Liver (tissue), 9 donors: ENCODE measurements around the gene MPST. TPM values are rescaled to one million over a fixed set of nuclear protein-coding genes. Genes with fewer than 3 reads are reported as not detected.

Source experiments
- DNase-seq: peaks from one replicate; pipeline ENCODE4 v3.0.0-alpha.2; 2017; ENCODE audit warnings: low spot score
- H3K27ac ChIP-seq, 2 donors: one replicate each; pipeline ENCODE4 v1.7.0; 2013; ENCODE audit warnings: inconsistent platforms in 2 of 2, low read length in 2 of 2, control low read depth in 1 of 2, low read depth in 1 of 2, mild to moderate bottlenecking in 1 of 2
- H3K27me3 ChIP-seq, 4 donors: one replicate each; pipeline versions ENCODE4 v1.6.1 to v1.7.0; 2013; ENCODE audit warnings: low read length in 3 of 4, inconsistent platforms in 1 of 4, mild to moderate bottlenecking in 1 of 4, moderate library complexity in 1 of 4; ENCODE audit not compliant: control insufficient read depth in 4 of 4, insufficient read depth in 4 of 4
- H3K36me3 ChIP-seq, 4 donors: one replicate each; pipeline versions ENCODE4 v1.6.1 to v1.7.0; 2013; ENCODE audit warnings: low read length in 3 of 4, mild to moderate bottlenecking in 3 of 4, low read depth in 1 of 4, moderate library complexity in 1 of 4; ENCODE audit not compliant: control insufficient read depth in 4 of 4, insufficient read depth in 3 of 4
- H3K4me1 ChIP-seq, 4 donors: one replicate each; pipeline versions ENCODE4 v1.6.1 to v1.7.0; 2013; ENCODE audit warnings: low read length in 3 of 4, mild to moderate bottlenecking in 3 of 4, moderate library complexity in 1 of 4; ENCODE audit not compliant: control insufficient read depth in 4 of 4, insufficient read depth in 4 of 4
- H3K4me3 ChIP-seq, 3 donors: one replicate each; pipeline versions ENCODE4 v1.6.1 to v1.7.0; 2013; ENCODE audit warnings: low read length in 3 of 3, control low read depth in 1 of 3, low read depth in 1 of 3, mild to moderate bottlenecking in 1 of 3
- H3K9ac ChIP-seq, 2 donors: one replicate each; pipeline ENCODE4 v1.7.0; 2013; ENCODE audit warnings: low read length in 2 of 2, mild to moderate bottlenecking in 2 of 2, moderate library complexity in 2 of 2, control low read depth in 1 of 2, low read depth in 1 of 2
- H3K9me3 ChIP-seq, 4 donors: one replicate each; pipeline versions ENCODE4 v1.6.1 to v1.7.0; 2013; ENCODE audit warnings: low read length in 3 of 4; ENCODE audit not compliant: control insufficient read depth in 4 of 4
- EGR1 ChIP-seq, 2 donors: IDR thresholded peaks; 2 replicates each; pipeline ENCODE4 v1.6.1; 2016 to 2018; ENCODE audit warnings: antibody characterized with exemption in 2 of 2, low read depth in 2 of 2
- FOXA1 ChIP-seq: IDR thresholded peaks from 2 replicates; pipeline ENCODE4 v1.6.1; 2016; ENCODE audit warnings: antibody characterized with exemption
- FOXA2 ChIP-seq: IDR thresholded peaks from 2 replicates; pipeline ENCODE4 v1.6.1; 2016; ENCODE audit warnings: antibody characterized with exemption
- GABPA ChIP-seq, 2 donors: IDR thresholded peaks in 1 of 2; conservative IDR thresholded peaks in 1 of 2; 2 replicates each; pipeline ENCODE4 v1.6.1; 2016; ENCODE audit warnings: antibody characterized with exemption in 2 of 2, mild to moderate bottlenecking in 1 of 2, moderate library complexity in 1 of 2
- HNF4A ChIP-seq, 2 donors: conservative IDR thresholded peaks; 2 replicates each; pipeline ENCODE4 v1.6.1; 2016; ENCODE audit warnings: antibody characterized with exemption in 2 of 2, mild to moderate bottlenecking in 2 of 2
- HNF4G ChIP-seq: IDR thresholded peaks from 2 replicates; pipeline ENCODE4 v1.6.1; 2016; ENCODE audit warnings: antibody characterized with exemption
- JUND ChIP-seq, 2 donors: IDR thresholded peaks; 2 replicates each; pipeline ENCODE4 v1.6.1; 2016; ENCODE audit warnings: antibody characterized with exemption in 2 of 2
- NR2F2 ChIP-seq: IDR thresholded peaks from 2 replicates; pipeline ENCODE4 v1.6.1; 2016; ENCODE audit warnings: antibody characterized with exemption
- RAD21 ChIP-seq, 2 donors: IDR thresholded peaks; 2 replicates each; pipeline ENCODE4 v1.6.1; 2016; ENCODE audit warnings: antibody characterized with exemption in 2 of 2, mild to moderate bottlenecking in 2 of 2
- RXRA ChIP-seq, 2 donors: IDR thresholded peaks; 2 replicates each; pipeline ENCODE4 v1.6.1; 2017 to 2018; ENCODE audit warnings: antibody characterized with exemption in 2 of 2, mild to moderate bottlenecking in 1 of 2
- SP1 ChIP-seq: IDR thresholded peaks from 2 replicates; pipeline ENCODE4 v1.6.1; 2018; ENCODE audit warnings: antibody characterized with exemption, mild to moderate bottlenecking
- TAF1 ChIP-seq: conservative IDR thresholded peaks from 2 replicates; pipeline ENCODE4 v1.6.1; 2016; ENCODE audit warnings: antibody characterized with exemption, mild to moderate bottlenecking
- YY1 ChIP-seq: IDR thresholded peaks from 2 replicates; pipeline ENCODE4 v1.6.1; 2016; ENCODE audit warnings: antibody characterized with exemption, mild to moderate bottlenecking
- ZBTB33 ChIP-seq: IDR thresholded peaks from 2 replicates; pipeline ENCODE4 v1.6.1; 2016; ENCODE audit warnings: antibody characterized with exemption
- WGBS: extraction: QIAGEN DNeasy Blood & Tissue Kit; methylation state at CpG from one replicate; pipeline ENCODE4 v1.1.7; 2013; 5-methylcytosine and 5-hydroxymethylcytosine counted together
- polyA plus RNA-seq, 2 donors: library from polyadenylated mRNA; stranded (reverse) in 1 of 2; unstranded in 1 of 2; fragments of 200-250 nt in 1 of 2; fragments of >200 nt in 1 of 2; fragmentation: Nextera tagmentation in 1 of 2; extraction: Ambion mirVana in 1 of 2; gene quantifications; one replicate each; pipeline versions ENCODE4 v1.2.1 to v1.2.3, GENCODE V29; 2013 to 2015
- total RNA-seq, 2 donors: library from RNA; depleted of rRNA; stranded (reverse); fragments of >200 nt; gene quantifications; one replicate each; pipeline ENCODE4 v1.2.3, GENCODE V29; 2014
- TF ChIP-seq, protein P1 (sequence below): fragments of 150-350 bp; IDR thresholded peaks from 2 replicates; pipeline ENCODE4 v1.5.1; 2017; ENCODE audit warnings: improper control_type of control experiment, low read depth, low read length; ENCODE audit not compliant: missing input control
- TF ChIP-seq, protein P2 (sequence below): IDR thresholded peaks from 2 replicates; pipeline ENCODE4 v1.6.1; 2016; ENCODE audit warnings: antibody characterized with exemption, mild to moderate bottlenecking
- TF ChIP-seq, protein P3 (sequence below): IDR thresholded peaks from 2 replicates; pipeline ENCODE4 v1.6.1; 2016; ENCODE audit warnings: antibody characterized with exemption
- TF ChIP-seq, protein P4 (sequence below): IDR thresholded peaks from 2 replicates; pipeline ENCODE4 v1.6.1; 2016; ENCODE audit warnings: antibody characterized with exemption
- donor health status: healthy.
- donor health status: healthy.
- donor health status: healthy.
- donor health status: healthy.
- donor health status: healthy.

The MPST gene
- total and polyA plus RNA-seq, 4 donors, result 124 to 277 (median 199) TPM

GRCh38 chr22:37048133-37048532, 28.6 kb downstream of the MPST start:
- Histone ChIP-seq H3K27me3 (no peaks in the 10 kb centered on the region), H3K9ac (no peak overlapping the region), H3K4me3 (no peak overlapping the region), H3K27ac (no peak overlapping the region), H3K4me1 (peaks cover 8 to 27% (median 17%) of the 10 kb centered on the region in 4 donors), H3K9me3 (no peaks in the 10 kb centered on the region), H3K36me3 (no peaks in the 10 kb centered on the region)
- WGBS, result 90% methylated on average over 6 of the region's 6 CpGs
- TF ChIP-seq RAD21 (IDR thresholded peaks at IDR 0.05), result no peak
- TF ChIP-seq HNF4A (conservative IDR thresholded peaks at IDR 0.05), result no peak
- TF ChIP-seq RXRA (IDR thresholded peaks at IDR 0.05), result no peak
- no peak for TF ChIP-seq TAF1
- no peak for TF ChIP-seq NR2F2
- TF ChIP-seq, protein P1, sequence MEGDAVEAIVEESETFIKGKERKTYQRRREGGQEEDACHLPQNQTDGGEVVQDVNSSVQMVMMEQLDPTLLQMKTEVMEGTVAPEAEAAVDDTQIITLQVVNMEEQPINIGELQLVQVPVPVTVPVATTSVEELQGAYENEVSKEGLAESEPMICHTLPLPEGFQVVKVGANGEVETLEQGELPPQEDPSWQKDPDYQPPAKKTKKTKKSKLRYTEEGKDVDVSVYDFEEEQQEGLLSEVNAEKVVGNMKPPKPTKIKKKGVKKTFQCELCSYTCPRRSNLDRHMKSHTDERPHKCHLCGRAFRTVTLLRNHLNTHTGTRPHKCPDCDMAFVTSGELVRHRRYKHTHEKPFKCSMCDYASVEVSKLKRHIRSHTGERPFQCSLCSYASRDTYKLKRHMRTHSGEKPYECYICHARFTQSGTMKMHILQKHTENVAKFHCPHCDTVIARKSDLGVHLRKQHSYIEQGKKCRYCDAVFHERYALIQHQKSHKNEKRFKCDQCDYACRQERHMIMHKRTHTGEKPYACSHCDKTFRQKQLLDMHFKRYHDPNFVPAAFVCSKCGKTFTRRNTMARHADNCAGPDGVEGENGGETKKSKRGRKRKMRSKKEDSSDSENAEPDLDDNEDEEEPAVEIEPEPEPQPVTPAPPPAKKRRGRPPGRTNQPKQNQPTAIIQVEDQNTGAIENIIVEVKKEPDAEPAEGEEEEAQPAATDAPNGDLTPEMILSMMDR, result no peak
- TF ChIP-seq, protein P2, sequence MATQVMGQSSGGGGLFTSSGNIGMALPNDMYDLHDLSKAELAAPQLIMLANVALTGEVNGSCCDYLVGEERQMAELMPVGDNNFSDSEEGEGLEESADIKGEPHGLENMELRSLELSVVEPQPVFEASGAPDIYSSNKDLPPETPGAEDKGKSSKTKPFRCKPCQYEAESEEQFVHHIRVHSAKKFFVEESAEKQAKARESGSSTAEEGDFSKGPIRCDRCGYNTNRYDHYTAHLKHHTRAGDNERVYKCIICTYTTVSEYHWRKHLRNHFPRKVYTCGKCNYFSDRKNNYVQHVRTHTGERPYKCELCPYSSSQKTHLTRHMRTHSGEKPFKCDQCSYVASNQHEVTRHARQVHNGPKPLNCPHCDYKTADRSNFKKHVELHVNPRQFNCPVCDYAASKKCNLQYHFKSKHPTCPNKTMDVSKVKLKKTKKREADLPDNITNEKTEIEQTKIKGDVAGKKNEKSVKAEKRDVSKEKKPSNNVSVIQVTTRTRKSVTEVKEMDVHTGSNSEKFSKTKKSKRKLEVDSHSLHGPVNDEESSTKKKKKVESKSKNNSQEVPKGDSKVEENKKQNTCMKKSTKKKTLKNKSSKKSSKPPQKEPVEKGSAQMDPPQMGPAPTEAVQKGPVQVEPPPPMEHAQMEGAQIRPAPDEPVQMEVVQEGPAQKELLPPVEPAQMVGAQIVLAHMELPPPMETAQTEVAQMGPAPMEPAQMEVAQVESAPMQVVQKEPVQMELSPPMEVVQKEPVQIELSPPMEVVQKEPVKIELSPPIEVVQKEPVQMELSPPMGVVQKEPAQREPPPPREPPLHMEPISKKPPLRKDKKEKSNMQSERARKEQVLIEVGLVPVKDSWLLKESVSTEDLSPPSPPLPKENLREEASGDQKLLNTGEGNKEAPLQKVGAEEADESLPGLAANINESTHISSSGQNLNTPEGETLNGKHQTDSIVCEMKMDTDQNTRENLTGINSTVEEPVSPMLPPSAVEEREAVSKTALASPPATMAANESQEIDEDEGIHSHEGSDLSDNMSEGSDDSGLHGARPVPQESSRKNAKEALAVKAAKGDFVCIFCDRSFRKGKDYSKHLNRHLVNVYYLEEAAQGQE, result no peak
- no peak for TF ChIP-seq FOXA1
- TF ChIP-seq JUND (IDR thresholded peaks at IDR 0.05), result no peak
- TF ChIP-seq, protein P3, sequence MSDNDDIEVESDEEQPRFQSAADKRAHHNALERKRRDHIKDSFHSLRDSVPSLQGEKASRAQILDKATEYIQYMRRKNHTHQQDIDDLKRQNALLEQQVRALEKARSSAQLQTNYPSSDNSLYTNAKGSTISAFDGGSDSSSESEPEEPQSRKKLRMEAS, result no peak
- no peak for TF ChIP-seq EGR1 (IDR thresholded peaks at IDR 0.05; ENCODE audit: low read depth in 2 of 2)
- TF ChIP-seq ZBTB33, result no peak
- TF ChIP-seq YY1, result no peak
- no peak for TF ChIP-seq GABPA (IDR thresholded peaks at IDR 0.05 in 1 of 2, conservative IDR thresholded peaks at IDR 0.05 in 1 of 2)
- no peak for TF ChIP-seq SP1
- no peak for TF ChIP-seq FOXA2
- TF ChIP-seq, protein P4, sequence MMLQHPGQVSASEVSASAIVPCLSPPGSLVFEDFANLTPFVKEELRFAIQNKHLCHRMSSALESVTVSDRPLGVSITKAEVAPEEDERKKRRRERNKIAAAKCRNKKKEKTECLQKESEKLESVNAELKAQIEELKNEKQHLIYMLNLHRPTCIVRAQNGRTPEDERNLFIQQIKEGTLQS, result no peak
- DNase-seq, result no peak

DNA sequence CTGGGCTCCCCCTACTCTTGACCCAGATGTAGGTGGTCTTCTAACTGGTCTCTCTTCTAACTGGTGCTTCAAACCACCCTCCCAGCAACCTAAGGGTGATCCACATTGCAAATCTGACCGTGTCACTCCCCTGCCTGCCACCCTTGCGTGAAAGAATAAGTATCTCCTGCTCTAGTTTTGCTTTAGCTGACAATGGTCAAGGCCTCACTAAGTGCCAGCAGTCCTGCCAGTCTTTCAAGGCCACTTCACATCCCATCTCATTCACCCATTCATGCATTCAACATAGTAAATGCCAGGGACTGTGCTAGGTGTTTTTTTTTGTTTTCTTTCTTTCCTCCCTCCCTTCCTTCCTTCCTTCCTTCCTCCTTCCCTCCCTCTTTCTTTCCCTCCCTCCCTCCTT, 29.7 kb downstream of the MPST start:
- no peak for DNase-seq
- Histone ChIP-seq H3K4me1 (peaks cover 5 to 16% (median 7%) of the 10 kb centered on the region in 4 donors), H3K27me3 (no peaks in the 10 kb centered on the region), H3K9me3 (no peaks in the 10 kb centered on the region), H3K4me3 (no peak overlapping the region), H3K27ac (no peak overlapping the region), H3K9ac (no peak overlapping the region), H3K36me3 (no peaks in the 10 kb centered on the region)
- WGBS, result 91% methylated on average over 2 of the region's 2 CpGs
- TF ChIP-seq SP1 (no peak), JUND (IDR thresholded peaks at IDR 0.05) (no peak), NR2F2 (no peak), RAD21 (IDR thresholded peaks at IDR 0.05) (no peak), ZBTB33 (no peak), HNF4G (no peak), YY1 (no peak), EGR1 (IDR thresholded peaks at IDR 0.05; ENCODE audit: low read depth in 2 of 2) (no peak), FOXA1 (no peak)
- TF ChIP-seq, protein P4, result no peak
- TF ChIP-seq, protein P2, result no peak
